Naive B cell (primary cell): ENCODE measurements around the gene SORCS2. TPM values are rescaled to one million over a fixed set of nuclear protein-coding genes. Genes with fewer than 3 reads are reported as not detected.

Experiments used
- ATAC-seq, 2 donors: fragments of 150-1000 bp; cut with Tn5 transposase; 2 replicates each; pipeline ENCODE4 v1.10.0; 2021; ENCODE audit warnings: low read depth in 2 of 2, mild to moderate bottlenecking in 2 of 2, moderate library complexity in 2 of 2
- DNase-seq: peaks from one replicate; pipeline ENCODE4 v3.0.0; 2022
- H3K27ac Mint-ChIP-seq, 6 donors: one replicate each; pipeline ENCODE4 v1.8.0; 2020 to 2022; ENCODE audit warnings: mild to moderate bottlenecking in 6 of 6, mixed read lengths in 6 of 6, moderate library complexity in 5 of 6, inconsistent platforms in 2 of 6
- H3K27me3 Mint-ChIP-seq, 3 donors: one replicate each; pipeline ENCODE4 v1.8.0; 2021 to 2022; ENCODE audit warnings: mixed read lengths in 3 of 3, mild to moderate bottlenecking in 1 of 3
- H3K36me3 Mint-ChIP-seq, 2 donors: one replicate each; pipeline ENCODE4 v1.8.0; 2020 to 2022; ENCODE audit warnings: mixed read lengths in 2 of 2, inconsistent platforms in 1 of 2, mild to moderate bottlenecking in 1 of 2
- H3K4me1 Mint-ChIP-seq, 3 donors: one replicate each; pipeline ENCODE4 v1.8.0; 2020 to 2022; ENCODE audit warnings: mixed read lengths in 3 of 3, inconsistent platforms in 1 of 3, mild to moderate bottlenecking in 1 of 3, moderate library complexity in 1 of 3
- H3K4me3 Mint-ChIP-seq, 8 donors: one replicate each; pipeline ENCODE4 v1.8.0; 2020 to 2022; ENCODE audit warnings: mild to moderate bottlenecking in 8 of 8, mixed read lengths in 8 of 8, moderate library complexity in 8 of 8, inconsistent platforms in 2 of 8
- H3K9me3 Mint-ChIP-seq, 7 donors: one replicate each; pipeline ENCODE4 v1.8.0; 2020 to 2022; ENCODE audit warnings: mixed read lengths in 7 of 7, mild to moderate bottlenecking in 5 of 7, inconsistent platforms in 2 of 7, moderate library complexity in 1 of 7
- polyA plus RNA-seq, 6 donors: library from polyadenylated mRNA; unstranded; fragments of 300-500 nt; fragmentation: Illumina TruSeq; gene quantifications; one replicate each; pipeline ENCODE4 v1.2.3, GENCODE V29; 2021; ENCODE audit warnings: low read depth in 6 of 6

SORCS2 gene
- polyA plus RNA-seq, 6 donors from 2014 or later = not detected

- H3K4me1 Mint-ChIP-seq = no peaks in the 10 kb centered on the region
- H3K27me3 Mint-ChIP-seq = peaks cover 10 to 32% (median 17%) of the 10 kb centered on the region in 3 donors
- no peak overlapping the region for H3K4me3 Mint-ChIP-seq
- no peaks in the 10 kb centered on the region for H3K9me3 Mint-ChIP-seq
- no peak for DNase-seq
- H3K36me3 Mint-ChIP-seq = no peaks in the 10 kb centered on the region
- no peak overlapping the region for H3K27ac Mint-ChIP-seq
- no peak for ATAC-seq
Observed at GRCh38 chr4:7779432-7779768, 587.1 kb downstream of the SORCS2 start.

- H3K27me3 Mint-ChIP-seq = peaks cover 10 to 32% (median 17%) of the 10 kb centered on the region in 3 donors
- ATAC-seq (no peak), DNase-seq (no peak)
- no peak overlapping the region for H3K4me3 Mint-ChIP-seq
- no peaks in the 10 kb centered on the region for H3K36me3 Mint-ChIP-seq
- no peaks in the 10 kb centered on the region for H3K4me1 Mint-ChIP-seq
- H3K9me3 Mint-ChIP-seq = no peaks in the 10 kb centered on the region
- no peak overlapping the region for H3K27ac Mint-ChIP-seq
Observed at GRCh38 chr4:7780751-7781348, 588.5 kb downstream of the SORCS2 start.

- peaks cover 10 to 34% (median 17%) of the 10 kb centered on the region in 3 donors for H3K27me3 Mint-ChIP-seq
Observed at GRCh38 chr4:7781366-7781765, 589.0 kb downstream of the SORCS2 start.

GRCh38 chr4:7781993-7782392 lies 589.7 kb downstream of the SORCS2 start:
- H3K4me3 Mint-ChIP-seq = no peak overlapping the region
- H3K27ac Mint-ChIP-seq = no peak overlapping the region
- ATAC-seq = no peak
- peaks cover 10 to 34% (median 11%) of the 10 kb centered on the region in 3 donors for H3K27me3 Mint-ChIP-seq
- H3K36me3 Mint-ChIP-seq = no peaks in the 10 kb centered on the region
- no peaks in the 10 kb centered on the region for H3K4me1 Mint-ChIP-seq
- DNase-seq = no peak
- H3K9me3 Mint-ChIP-seq = no peaks in the 10 kb centered on the region

More at GRCh38 chr4:7781366-7781765, 589.0 kb downstream of the SORCS2 start:
- Mint-ChIP-seq H3K4me1 (no peaks in the 10 kb centered on the region), H3K27ac (no peak overlapping the region), H3K36me3 (no peaks in the 10 kb centered on the region), H3K9me3 (no peaks in the 10 kb centered on the region), H3K4me3 (no peak overlapping the region)
- DNase-seq = no peak
- no peak for ATAC-seq

- Mint-ChIP-seq H3K27me3 (peaks cover 9 to 35% (median 10%) of the 10 kb centered on the region in 3 donors), H3K4me3 (no peak overlapping the region), H3K36me3 (no peaks in the 10 kb centered on the region), H3K9me3 (no peaks in the 10 kb centered on the region), H3K4me1 (no peaks in the 10 kb centered on the region), H3K27ac (no peak overlapping the region)
- no peak for ATAC-seq
- DNase-seq = no peak
Observed at GRCh38 chr4:7782783-7783182, 590.4 kb downstream of the SORCS2 start.

- DNase-seq = no peak
- H3K9me3 Mint-ChIP-seq = no peaks in the 10 kb centered on the region
- no peak for ATAC-seq
- H3K27ac Mint-ChIP-seq = no peak overlapping the region
- no peaks in the 10 kb centered on the region for H3K36me3 Mint-ChIP-seq
- H3K4me3 Mint-ChIP-seq = peak overlapping the region in 1 of 8 donors; percentile 0
- peaks cover 5 to 29% (median 10%) of the 10 kb centered on the region in 3 donors for H3K27me3 Mint-ChIP-seq
- H3K4me1 Mint-ChIP-seq = no peaks in the 10 kb centered on the region
Observed at GRCh38 chr4:7783541-7783940, 591.2 kb downstream of the SORCS2 start.

- H3K36me3 Mint-ChIP-seq = no peaks in the 10 kb centered on the region
- H3K4me1 Mint-ChIP-seq = no peaks in the 10 kb centered on the region
- no peak for DNase-seq
- H3K27me3 Mint-ChIP-seq = peaks cover 5 to 29% (median 16%) of the 10 kb centered on the region in 3 donors
- H3K27ac Mint-ChIP-seq = no peak overlapping the region
- ATAC-seq = no peak
- H3K4me3 Mint-ChIP-seq = no peak overlapping the region
- no peaks in the 10 kb centered on the region for H3K9me3 Mint-ChIP-seq
Observed at GRCh38 chr4:7784131-7784870, 592.0 kb downstream of the SORCS2 start.

- Mint-ChIP-seq H3K4me1 (no peaks in the 10 kb centered on the region), H3K27me3 (peaks cover 5 to 29% (median 23%) of the 10 kb centered on the region in 3 donors), H3K27ac (no peak overlapping the region), H3K9me3 (no peaks in the 10 kb centered on the region), H3K4me3 (no peak overlapping the region), H3K36me3 (no peaks in the 10 kb centered on the region)
- no peak for DNase-seq
- ATAC-seq = no peak
Observed at GRCh38 chr4:7785017-7785416, 592.7 kb downstream of the SORCS2 start.

- H3K4me1 Mint-ChIP-seq = no peaks in the 10 kb centered on the region
- peaks cover 5 to 29% (median 24%) of the 10 kb centered on the region in 3 donors for H3K27me3 Mint-ChIP-seq
- no peak overlapping the region for H3K4me3 Mint-ChIP-seq
- DNase-seq = no peak
- no peak overlapping the region for H3K27ac Mint-ChIP-seq
- no peaks in the 10 kb centered on the region for H3K9me3 Mint-ChIP-seq
- ATAC-seq = no peak
- no peaks in the 10 kb centered on the region for H3K36me3 Mint-ChIP-seq
Observed at GRCh38 chr4:7786040-7786439, 593.7 kb downstream of the SORCS2 start.

- Mint-ChIP-seq H3K27ac (no peak overlapping the region), H3K36me3 (no peaks in the 10 kb centered on the region), H3K27me3 (peaks cover 5 to 28% (median 24%) of the 10 kb centered on the region in 3 donors), H3K4me3 (no peak overlapping the region), H3K4me1 (no peaks in the 10 kb centered on the region), H3K9me3 (no peaks in the 10 kb centered on the region)
- ATAC-seq (no peak), DNase-seq (no peak)
Observed at GRCh38 chr4:7786517-7786916, 594.2 kb downstream of the SORCS2 start.

GRCh38 chr4:7787067-7787466 lies 594.7 kb downstream of the SORCS2 start:
- peaks cover 5 to 27% (median 25%) of the 10 kb centered on the region in 3 donors for H3K27me3 Mint-ChIP-seq
- H3K36me3 Mint-ChIP-seq = no peaks in the 10 kb centered on the region
- H3K27ac Mint-ChIP-seq = no peak overlapping the region
- DNase-seq (no peak), ATAC-seq (no peak)
- H3K4me3 Mint-ChIP-seq = no peak overlapping the region
- H3K9me3 Mint-ChIP-seq = no peaks in the 10 kb centered on the region
- no peaks in the 10 kb centered on the region for H3K4me1 Mint-ChIP-seq

- Mint-ChIP-seq H3K36me3 (no peaks in the 10 kb centered on the region), H3K27me3 (peaks cover 5 to 30% (median 23%) of the 10 kb centered on the region in 3 donors), H3K4me3 (no peak overlapping the region), H3K27ac (no peak overlapping the region), H3K9me3 (peaks cover 0 to 1% (median 0%) of the 10 kb centered on the region in 7 donors), H3K4me1 (peaks cover 0 to 6% (median 3%) of the 10 kb centered on the region in 3 donors)
- ATAC-seq (no peak), DNase-seq (no peak)
Observed at GRCh38 chr4:7787681-7788141, 595.4 kb downstream of the SORCS2 start.

- H3K4me3 Mint-ChIP-seq = no peak overlapping the region
- peaks cover 0 to 1% (median 0%) of the 10 kb centered on the region in 7 donors for H3K9me3 Mint-ChIP-seq
- ATAC-seq = no peak
- no peak overlapping the region for H3K27ac Mint-ChIP-seq
- H3K36me3 Mint-ChIP-seq = no peaks in the 10 kb centered on the region
- DNase-seq = no peak
- peaks cover 5 to 30% (median 23%) of the 10 kb centered on the region in 3 donors for H3K27me3 Mint-ChIP-seq
- peaks cover 0 to 6% (median 3%) of the 10 kb centered on the region in 3 donors for H3K4me1 Mint-ChIP-seq
Observed at GRCh38 chr4:7788193-7788592, 595.9 kb downstream of the SORCS2 start.
